Stimulated activated CD4-positive, alpha-beta T cell treated with anti-CD3 and anti-CD28 coated beads, Interleukin-12 subunit alpha, Interleukin-12 subunit beta, amount 100 ng/mL, for 24 hours (primary cell): Measurements from ENCODE around the gene C3orf70.

Source experiments
- DNase-seq, 2 experiments: peaks; one replicate each; pipeline ENCODE4 v3.0.0-alpha.2; 2020; ENCODE audit warnings: low read depth in 2 of 2

Gene C3orf70

GRCh38 chr3:185087419-185087818 lies 65.4 kb downstream of the C3orf70 start:
- no peak for DNase-seq

DNA sequence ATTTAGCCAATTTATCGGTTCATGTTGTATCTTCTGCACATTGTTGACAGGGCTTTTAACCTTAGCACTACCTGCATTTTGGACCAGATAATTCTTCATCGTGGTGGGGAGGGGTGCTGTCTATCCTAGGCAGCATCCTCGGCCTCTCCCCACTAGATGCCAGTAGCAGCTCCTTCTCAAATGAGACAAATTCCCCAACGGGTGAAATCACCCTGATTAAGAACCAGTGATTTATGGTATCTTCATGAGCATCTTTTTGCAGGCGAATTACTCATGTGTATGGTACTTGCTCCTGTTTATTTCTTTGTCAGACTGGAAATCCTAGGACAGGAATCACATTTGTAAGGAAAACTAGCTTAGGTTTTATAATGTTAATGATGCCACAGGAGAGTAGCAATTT lies 68.0 kb downstream of the C3orf70 start:
- no peak for DNase-seq

DNA sequence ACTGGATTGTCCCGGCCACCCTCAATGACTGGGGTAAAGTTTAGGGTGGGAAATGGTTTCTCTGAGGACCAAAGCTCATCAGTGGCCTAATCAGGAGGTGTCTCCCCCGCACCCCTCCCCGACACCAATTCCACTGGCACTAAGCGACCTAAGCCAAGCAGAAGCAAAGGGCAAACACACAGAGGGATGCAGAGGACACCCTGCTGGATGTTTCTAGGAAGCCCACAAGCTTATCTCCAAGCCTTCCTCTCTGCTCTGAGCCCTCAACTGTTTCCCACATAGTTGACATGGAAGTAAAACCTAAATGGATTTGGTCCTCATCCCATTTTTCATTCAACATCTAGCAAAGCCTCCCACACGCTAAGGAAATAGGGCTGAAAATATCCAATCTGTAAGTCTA lies 68.5 kb downstream of the C3orf70 start:
- DNase-seq = no peak

DNA sequence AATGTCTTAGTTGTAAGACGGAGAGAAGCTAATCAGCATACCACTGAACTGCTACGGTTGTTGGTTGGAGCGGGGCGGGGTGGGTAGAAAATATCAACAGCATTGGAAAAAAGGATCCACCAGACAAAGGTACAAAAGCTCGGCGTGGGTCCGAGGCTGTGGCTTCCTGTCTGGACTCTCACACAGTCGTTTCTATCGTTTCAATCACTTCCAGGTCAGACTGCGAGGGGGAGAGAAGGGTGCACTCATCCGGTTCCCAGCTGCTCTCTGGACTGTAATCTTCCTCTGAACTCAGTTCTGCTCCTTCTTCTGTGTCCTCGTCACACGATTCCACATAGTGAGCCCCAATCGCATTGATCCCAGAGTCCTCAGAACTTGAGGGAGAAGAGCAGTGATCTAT lies 70.0 kb downstream of the C3orf70 start:
- no peak for DNase-seq

- DNase-seq = no peak
These were observed 70.7 kb downstream of the C3orf70 start for GRCh38 chr3:185082149-185082548.

DNA sequence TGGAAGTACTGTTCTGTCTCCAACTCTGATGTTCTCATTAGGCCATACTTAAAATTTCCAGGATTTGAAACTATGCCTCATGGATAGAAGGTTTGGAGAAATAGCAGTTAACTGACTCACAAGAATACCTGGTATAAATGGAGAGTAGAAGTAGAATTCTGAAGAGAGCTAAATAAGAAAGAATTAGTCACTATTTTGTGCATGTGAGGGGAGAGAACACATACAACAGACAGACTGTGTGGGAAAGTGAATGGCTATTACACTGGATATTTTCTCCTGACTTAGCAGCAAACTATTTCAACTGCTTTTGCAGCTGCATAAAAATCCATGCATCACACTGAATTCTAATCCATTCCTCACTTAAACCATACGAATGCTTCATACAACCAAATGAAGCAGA lies 71.3 kb downstream of the C3orf70 start:
- DNase-seq = no peak

DNA sequence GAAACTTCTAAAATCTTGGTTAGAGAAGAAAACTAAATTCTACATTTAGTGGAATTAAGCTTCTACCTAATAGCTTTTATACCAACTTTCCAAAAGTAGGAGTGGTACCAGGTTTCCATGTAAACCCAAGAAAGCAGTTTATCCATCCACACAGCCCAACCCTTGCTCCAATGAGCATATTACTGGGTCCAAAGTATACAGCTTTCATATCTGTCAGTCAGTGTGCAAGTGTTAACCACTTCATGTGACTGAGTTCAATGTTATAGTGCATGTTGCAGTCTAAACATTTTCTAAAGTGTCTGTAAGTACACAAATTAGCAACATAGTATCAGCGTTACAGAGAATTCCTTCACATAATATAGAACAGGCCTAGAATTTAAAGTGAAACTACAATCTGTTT lies 73.2 kb downstream of the C3orf70 start:
- DNase-seq = no peak

DNA sequence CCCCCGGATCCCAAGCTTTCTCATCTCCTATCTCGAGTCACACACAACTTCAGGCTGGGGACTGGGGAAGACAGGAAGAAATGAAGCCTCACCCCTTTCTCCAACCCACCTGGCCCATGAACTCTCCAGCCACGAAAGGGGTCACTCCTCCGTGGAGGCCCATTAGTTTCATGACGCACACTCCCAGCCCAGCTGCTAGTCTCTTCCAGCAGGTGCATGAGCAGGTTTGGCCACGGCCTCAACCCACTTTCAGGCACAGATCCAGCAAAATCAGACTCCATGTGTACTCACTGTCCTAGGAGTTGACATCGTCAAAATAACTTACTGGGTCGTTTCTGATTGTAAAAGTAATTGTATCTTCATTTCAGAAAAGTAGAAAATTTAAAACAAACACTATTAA lies 76.6 kb downstream of the C3orf70 start:
- no peak for DNase-seq

- DNase-seq = no peak
These were observed 77.3 kb downstream of the C3orf70 start for GRCh38 chr3:185075547-185075946.

- DNase-seq = no peak
These were observed 81.5 kb downstream of the C3orf70 start for GRCh38 chr3:185071287-185071800.

DNA sequence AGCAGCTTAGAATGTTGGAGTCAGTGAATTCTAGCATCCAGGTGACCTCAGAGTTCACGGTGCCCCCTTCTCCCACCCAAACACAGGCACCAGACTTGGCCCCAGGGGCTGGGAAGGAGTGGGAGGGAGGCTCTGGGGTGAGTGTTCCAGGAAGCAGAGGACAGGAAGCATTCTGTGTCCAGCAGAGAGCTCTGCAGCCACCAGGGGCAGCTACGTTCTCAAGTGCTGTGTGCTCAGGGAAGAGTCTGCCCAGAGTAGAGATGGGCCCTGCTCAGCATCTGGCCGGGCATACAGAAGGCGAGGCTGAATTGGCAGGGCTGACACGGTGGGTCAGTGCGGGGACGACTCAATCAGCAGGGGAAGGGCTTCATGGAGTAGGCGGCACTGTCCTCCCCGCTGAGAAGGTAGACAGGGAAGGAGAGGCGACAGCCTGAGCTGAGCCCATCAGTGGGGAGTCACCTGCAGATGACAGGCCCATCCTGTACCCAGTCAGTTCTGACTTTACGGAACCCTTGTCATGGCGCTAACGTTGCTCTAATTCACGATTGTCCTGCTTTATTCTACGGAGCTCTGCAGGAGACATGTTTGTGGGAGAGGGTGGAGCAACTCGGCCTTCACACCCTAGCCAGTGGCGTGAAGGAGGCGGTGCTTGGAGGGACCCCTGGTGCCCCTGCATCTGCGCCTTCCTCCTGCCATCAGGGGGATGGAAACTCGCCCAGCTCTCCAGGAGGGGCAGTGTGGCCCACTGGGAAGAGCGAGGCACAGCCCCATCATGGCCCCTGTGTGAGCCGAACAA lies 82.2 kb downstream of the C3orf70 start:
- no peak for DNase-seq

- DNase-seq = no peak
These were observed 83.5 kb downstream of the C3orf70 start for GRCh38 chr3:185069037-185070030.

DNA sequence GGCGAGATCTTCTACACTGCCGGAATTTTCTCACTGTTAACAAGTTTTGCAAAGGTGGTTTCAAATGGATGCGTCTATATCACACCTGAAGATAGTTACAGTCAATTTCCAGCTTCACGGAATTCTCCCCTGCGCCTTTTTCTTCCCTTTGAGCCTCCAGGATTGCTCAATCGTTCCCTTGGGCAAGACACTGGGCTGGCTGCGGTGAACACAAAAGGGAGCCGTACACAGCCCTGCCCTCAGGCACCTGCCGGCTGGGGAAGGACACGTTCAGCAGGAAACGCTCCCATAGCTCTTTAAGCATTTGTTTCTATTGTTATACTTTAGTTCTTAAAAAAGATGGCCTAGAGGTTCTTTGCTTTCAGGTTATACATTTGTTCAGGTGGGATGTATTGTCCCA lies 85.7 kb downstream of the C3orf70 start:
- no peak for DNase-seq

DNA sequence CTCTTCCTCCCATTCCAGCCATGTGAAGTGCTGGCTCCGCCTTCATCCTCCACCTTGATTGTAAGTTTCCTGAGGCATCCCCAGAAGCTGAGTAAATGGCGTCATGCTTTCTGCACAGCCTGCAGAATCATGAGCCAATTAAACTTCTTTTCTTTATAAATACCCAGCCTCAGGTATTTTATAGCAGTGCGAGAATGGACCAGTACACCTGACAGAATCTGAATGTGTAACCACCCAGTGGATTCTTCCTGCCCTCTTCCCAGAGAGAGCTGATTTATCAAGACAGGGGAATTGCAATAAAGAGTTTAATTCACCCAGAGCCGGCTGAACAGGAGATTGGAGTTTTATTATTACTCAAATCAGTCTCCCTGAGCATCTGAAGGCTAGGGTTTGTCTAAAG lies 86.6 kb downstream of the C3orf70 start:
- DNase-seq = no peak

GRCh38 chr3:185065059-185065458 lies 87.8 kb downstream of the C3orf70 start:
- DNase-seq = no peak

DNA sequence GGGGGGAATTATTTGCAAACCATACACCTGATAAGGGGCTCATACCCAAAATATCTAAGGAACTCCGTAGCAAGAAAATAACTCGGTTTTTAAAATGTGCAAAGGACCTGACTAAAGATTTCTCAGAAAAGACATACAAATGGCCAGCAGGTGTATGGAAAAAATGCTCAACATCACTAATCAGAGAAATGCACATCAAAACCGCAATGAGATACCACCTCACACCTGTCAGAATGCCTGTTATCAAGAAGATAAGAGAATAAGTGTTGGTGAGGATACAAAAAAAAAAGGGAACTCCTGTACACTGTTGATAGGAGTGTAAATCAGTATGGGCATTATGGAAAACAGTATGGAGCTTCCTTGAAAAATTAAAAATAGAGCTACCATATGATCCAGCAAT lies 89.4 kb downstream of the C3orf70 start:
- DNase-seq = no peak

DNA sequence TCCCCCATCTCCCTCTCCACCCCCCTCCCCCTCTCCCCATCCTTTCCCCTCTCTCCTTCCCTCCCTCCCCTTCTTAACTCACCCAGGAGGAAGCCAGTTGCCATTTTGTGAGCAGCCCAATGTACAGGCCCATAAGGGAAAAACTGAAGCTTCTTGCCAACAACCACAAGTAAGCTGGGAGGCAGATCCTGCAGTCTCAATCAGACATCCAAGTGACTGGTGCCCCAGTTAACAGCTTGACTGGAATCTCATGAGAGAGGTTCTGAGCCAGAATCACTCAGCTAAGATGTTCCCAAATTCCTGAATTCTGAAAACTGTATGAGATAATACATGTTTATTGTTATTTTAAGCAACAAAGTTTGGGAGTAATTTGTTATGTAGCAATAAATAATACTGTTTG lies 90.7 kb downstream of the C3orf70 start:
- no peak for DNase-seq

- DNase-seq = no peak
These were observed 92.2 kb downstream of the C3orf70 start for GRCh38 chr3:185060655-185061054.

GRCh38 chr3:185059766-185060165 lies 93.1 kb downstream of the C3orf70 start:
- no peak for DNase-seq

DNA sequence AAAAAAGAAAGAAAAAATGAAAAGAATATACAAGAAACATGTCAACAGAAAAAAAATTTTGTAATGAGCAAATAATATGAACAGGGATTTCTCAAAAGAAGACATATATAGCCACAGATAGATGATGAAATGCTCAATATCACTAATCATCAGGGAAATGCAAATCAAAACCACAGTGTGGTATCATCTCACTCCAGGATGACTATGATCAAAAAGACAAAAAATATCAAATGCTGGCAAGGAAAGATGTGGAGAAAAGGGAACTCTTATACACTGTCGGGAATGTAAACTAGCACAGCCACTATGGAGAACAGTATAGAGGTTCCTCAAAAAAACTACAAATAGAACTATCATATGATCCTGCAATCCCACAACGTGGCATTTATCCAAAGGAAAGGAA lies 94.1 kb downstream of the C3orf70 start:
- DNase-seq = no peak

GRCh38 chr3:185057829-185058228 lies 95.0 kb downstream of the C3orf70 start:
- DNase-seq = no peak

- no peak for DNase-seq
These were observed 96.0 kb downstream of the C3orf70 start for GRCh38 chr3:185056908-185057307.

DNA sequence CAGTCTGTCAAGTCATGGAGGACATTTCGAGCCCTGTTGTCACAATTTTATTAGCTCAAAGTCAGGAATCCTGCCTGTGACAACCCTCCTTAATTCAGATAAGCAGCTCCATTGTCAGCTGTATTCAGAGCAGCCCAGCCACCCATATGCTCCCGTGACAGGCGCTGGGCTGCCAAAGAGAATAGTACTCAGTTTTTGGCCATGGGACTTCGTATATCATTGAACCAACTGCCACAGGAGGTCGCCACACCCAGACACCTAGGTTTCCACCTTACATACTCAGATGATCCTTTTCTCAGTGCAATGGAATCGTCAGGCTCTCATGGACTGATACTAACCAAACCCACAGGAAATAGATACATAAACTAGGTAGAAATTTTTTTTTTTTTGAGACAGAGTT lies 100.2 kb downstream of the C3orf70 start:
- no peak for DNase-seq
